Peyer's patch (tissue), 4 donors: ENCODE results near the gene CRTC1. TPM values are rescaled to one million over a fixed set of nuclear protein-coding genes. Genes with fewer than 3 reads are reported as not detected.

ENCODE experiments used
- DNase-seq, 3 donors: peaks; one replicate each; pipeline ENCODE4 v3.0.0-alpha.2; 2017 to 2019
- H3K27ac ChIP-seq, 4 donors: fragments of 200-600 bp; sonication (generic); one replicate each; pipeline ENCODE4 v1.5.1; 2016 to 2019
- H3K27me3 ChIP-seq, 2 donors: fragments of 200-600 bp; sonication (generic); one replicate each; pipeline ENCODE4 v1.5.1; 2019
- H3K36me3 ChIP-seq, 3 donors: fragments of 200-600 bp; sonication (generic); one replicate each; pipeline ENCODE4 v1.5.1; 2016 to 2019
- H3K4me1 ChIP-seq, 4 donors: fragments of 200-600 bp; sonication (generic); one replicate each; pipeline ENCODE4 v1.5.1; 2016 to 2019
- H3K4me3 ChIP-seq, 4 donors: fragments of 200-600 bp; sonication (generic); 1 replicate in 3 of 4; 2 replicates in 1 of 4; pipeline ENCODE4 v1.5.1; 2016 to 2019; ENCODE audit warnings: mild to moderate bottlenecking in 1 of 4
- H3K9me3 ChIP-seq, 4 donors: fragments of 200-600 bp; sonication (generic); one replicate each; pipeline ENCODE4 v1.5.1; 2016 to 2019; ENCODE audit warnings: mild to moderate bottlenecking in 1 of 4
- CTCF ChIP-seq, 6 experiments: fragments of 450-650 bp in 4 of 6; fragments of 200-600 bp in 2 of 6; sonication (generic) in 1 of 6; IDR thresholded peaks; one replicate each; pipeline ENCODE4 v1.5.1; 2017 to 2019; ENCODE audit warnings: antibody characterized with exemption in 6 of 6, mild to moderate bottlenecking in 3 of 6, moderate library complexity in 1 of 6
- POLR2A ChIP-seq, 2 donors: fragments of 450-650 bp; IDR thresholded peaks; one replicate each; pipeline ENCODE4 v1.5.1; 2017; ENCODE audit warnings: antibody characterized with exemption in 2 of 2, mild to moderate bottlenecking in 2 of 2, moderate library complexity in 2 of 2
- total RNA-seq, 4 donors: library from RNA; depleted of rRNA; stranded (reverse); fragments of >200 nt; gene quantifications; one replicate each; pipeline ENCODE4 v1.1.0, GENCODE V29; 2016

The CRTC1 gene
- total RNA-seq, 4 donors from 2014 or later, result 5.1 to 21.5 (median 9.4) TPM

DNA sequence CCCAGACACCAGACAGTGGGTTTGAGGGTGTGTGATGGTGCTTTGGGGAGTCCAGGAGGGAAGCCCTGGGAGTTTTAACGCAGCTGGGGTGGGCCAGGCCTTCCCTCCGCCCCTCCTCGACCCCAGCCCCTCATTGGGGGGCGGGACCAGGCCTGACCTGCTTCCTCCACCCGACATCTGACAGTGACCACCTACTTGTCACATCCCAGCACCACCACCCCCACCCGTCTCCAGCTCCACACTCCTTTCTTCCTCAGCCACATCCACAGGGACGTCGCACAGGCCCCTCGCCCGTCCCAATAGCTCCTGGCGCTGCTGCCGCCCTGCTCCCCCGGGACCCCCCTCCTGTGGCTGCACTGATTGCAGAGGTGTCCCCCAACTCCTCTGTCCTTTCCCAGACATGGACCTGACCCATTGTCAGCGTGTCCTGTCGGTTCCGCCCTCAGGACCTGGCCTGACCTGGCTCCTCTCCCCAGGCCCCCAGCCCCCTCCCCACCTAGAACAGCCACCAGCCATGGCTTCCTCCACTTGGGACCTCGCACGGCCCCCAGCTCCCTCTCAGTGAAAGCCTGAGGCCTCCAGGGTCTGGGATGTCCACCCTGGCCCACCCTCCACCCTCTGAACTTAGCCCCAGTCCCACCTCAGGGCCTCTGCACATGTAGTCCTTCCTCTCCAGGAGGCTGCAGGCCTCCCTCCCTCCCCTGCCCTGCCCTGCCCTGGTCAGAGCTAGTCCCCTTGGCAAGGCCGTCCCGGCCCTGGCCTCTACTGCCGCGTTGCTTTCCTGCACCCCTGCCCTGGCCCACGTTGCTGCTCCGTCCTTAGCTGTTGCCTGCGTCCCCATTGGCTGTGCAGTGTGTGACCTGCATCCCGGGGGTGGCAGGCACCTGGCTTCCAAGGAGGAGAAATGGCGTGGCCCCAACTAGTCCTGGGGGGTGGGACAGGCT lies 77.2 kb downstream of the CRTC1 start:
- TF ChIP-seq CTCF (IDR thresholded peaks at IDR 0.05) (no peak), POLR2A (IDR thresholded peaks at IDR 0.05) (no peak)
- Histone ChIP-seq H3K36me3 (no peaks in the 10 kb centered on the region), H3K27ac (no peak overlapping the region)

DNA sequence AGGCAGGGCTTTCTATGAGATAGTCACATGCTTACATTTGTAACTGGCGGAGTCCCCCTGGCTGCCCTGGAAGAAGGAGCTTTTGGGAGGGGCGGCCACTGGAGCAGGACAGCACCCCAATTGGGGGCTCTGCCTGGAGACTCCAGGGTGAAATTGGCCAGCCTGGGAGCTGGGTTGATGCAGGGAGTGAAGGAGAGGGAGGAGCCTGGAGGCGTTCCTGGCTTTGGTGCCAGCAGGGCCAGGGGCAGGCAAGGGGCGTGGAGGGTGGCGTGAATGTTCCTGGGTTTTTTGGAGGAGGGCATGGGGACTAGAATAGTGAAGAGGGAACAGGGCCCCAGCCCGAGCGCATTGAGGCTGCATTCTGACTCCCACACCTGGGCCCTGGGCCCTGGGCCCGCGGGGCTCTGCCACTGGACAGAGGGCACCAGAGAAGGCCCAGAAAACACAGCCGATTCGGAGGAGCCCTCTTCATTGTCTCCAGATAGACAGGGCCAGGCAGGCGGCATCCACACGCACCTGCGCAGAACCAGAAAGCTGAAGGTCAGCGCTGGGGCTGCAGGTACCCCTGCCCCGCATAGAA lies 78.1 kb downstream of the CRTC1 start:
- no peak for DNase-seq
- Histone ChIP-seq H3K9me3 (no peaks in the 10 kb centered on the region), H3K4me1 (peaks cover 0 to 17% (median 0%) of the 10 kb centered on the region in 4 donors)

More for the DNA sequence above, 77.2 kb downstream of the CRTC1 start:
- H3K4me1 ChIP-seq, result peaks cover 0 to 17% (median 0%) of the 10 kb centered on the region in 4 donors
- H3K4me3 ChIP-seq, result no peak overlapping the region
- no peak for DNase-seq
- H3K9me3 ChIP-seq, result no peaks in the 10 kb centered on the region
- H3K27me3 ChIP-seq, result no peaks in the 10 kb centered on the region

GRCh38 chr19:18762125-18763023 lies 78.9 kb downstream of the CRTC1 start:
- TF ChIP-seq CTCF (IDR thresholded peaks at IDR 0.05) (peak in 1 of 6 experiments; percentile 3), POLR2A (IDR thresholded peaks at IDR 0.05) (no peak)
- H3K27ac ChIP-seq, result no peak overlapping the region
- DNase-seq, result peak in 2 of 3 donors; percentile 77 to 81
- H3K36me3 ChIP-seq, result no peaks in the 10 kb centered on the region
- H3K4me1 ChIP-seq, result peaks cover 0 to 17% (median 0%) of the 10 kb centered on the region in 4 donors
- H3K27me3 ChIP-seq, result no peaks in the 10 kb centered on the region
- H3K9me3 ChIP-seq, result no peaks in the 10 kb centered on the region
- no peak overlapping the region for H3K4me3 ChIP-seq

More for the DNA sequence above, 78.1 kb downstream of the CRTC1 start:
- Histone ChIP-seq H3K36me3 (no peaks in the 10 kb centered on the region), H3K27me3 (no peaks in the 10 kb centered on the region), H3K4me3 (no peak overlapping the region), H3K27ac (no peak overlapping the region)
- TF ChIP-seq POLR2A (IDR thresholded peaks at IDR 0.05), result no peak
- TF ChIP-seq CTCF (IDR thresholded peaks at IDR 0.05), result no peak

DNA sequence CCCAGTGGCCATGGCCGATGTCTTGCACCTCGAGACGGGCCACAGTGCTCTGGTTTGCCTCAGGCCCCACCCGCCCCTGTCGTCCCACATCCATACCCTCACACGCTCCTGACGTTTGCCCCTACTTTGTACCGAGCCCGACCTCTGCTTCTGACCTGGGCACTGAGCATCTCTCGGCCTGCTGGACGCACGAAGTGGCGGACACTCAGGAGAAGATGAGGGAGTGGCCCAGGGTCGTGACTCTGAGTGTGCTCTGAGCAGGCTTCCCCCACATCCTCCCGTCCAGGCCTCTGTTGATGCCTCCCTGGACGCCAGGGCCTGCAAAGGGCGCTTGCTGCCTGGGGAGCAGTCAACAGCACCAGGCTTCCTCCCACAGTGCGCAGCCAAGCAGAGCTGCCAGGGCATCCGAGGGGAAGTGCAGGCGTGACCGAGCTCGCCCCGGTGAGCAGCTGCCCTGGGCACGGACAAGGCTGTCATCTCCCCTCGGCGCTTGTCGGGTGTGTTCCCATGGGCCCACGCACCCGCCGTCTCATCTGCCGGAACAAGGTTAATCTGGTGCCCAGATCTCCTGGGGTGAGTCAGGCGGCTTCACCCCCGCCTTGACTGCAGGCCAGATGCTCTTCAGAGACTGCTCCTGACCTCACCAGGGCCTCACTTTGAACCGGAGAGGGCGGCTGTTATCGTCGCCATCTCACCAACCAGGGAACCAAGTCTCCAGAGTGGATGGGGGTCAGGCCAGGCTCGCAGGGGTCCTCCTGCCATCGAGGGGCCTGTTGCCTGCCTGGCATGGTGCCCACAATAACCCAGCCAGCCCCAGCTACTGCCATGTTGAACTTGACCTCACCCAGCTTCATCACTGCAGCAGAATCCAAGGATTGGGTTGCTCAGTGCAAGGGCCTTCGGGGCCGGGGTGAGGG lies 80.5 kb downstream of the CRTC1 start:
- no peaks in the 10 kb centered on the region for H3K36me3 ChIP-seq
- H3K4me3 ChIP-seq, result no peak overlapping the region
- no peaks in the 10 kb centered on the region for H3K9me3 ChIP-seq
- H3K27me3 ChIP-seq, result no peaks in the 10 kb centered on the region
- no peak for DNase-seq
- H3K27ac ChIP-seq, result no peak overlapping the region
- TF ChIP-seq POLR2A (IDR thresholded peaks at IDR 0.05) (no peak), CTCF (IDR thresholded peaks at IDR 0.05) (no peak)
- peaks cover 0 to 17% (median 0%) of the 10 kb centered on the region in 4 donors for H3K4me1 ChIP-seq
